WI38 (cell line): ENCODE measurements around the gene YPEL3.
"Not testable (repeated sequence)": the region's sequence is repeated elsewhere in the genome, so short reads cannot be mapped to it uniquely, and the experiment has no call there.

Experiments
- H3K4me3 ChIP-seq: 2 replicates; pipeline ENCODE4 v1.5.1; 2011; ENCODE audit warnings: low read depth, mild to moderate bottlenecking, control low read depth, low read length
- CTCF ChIP-seq: IDR thresholded peaks from 2 replicates; pipeline ENCODE4 v1.5.1; 2012; ENCODE audit warnings: low read depth, mild to moderate bottlenecking, control low read depth, low read length

The YPEL3 gene

GRCh38 chr16:30139583-30140481 lies 43.8 kb upstream of the YPEL3 start:
- no peak for TF ChIP-seq CTCF
- no peak overlapping the region for H3K4me3 ChIP-seq

- TF ChIP-seq CTCF, result no peak
These were observed 41.9 kb upstream of the YPEL3 start for GRCh38 chr16:30137897-30138296.

GRCh38 chr16:30136971-30137605 lies 41.1 kb upstream of the YPEL3 start:
- H3K4me3 ChIP-seq, result no peak overlapping the region
- TF ChIP-seq CTCF, result no peak

More at GRCh38 chr16:30137897-30138296, 41.9 kb upstream of the YPEL3 start:
- H3K4me3 ChIP-seq, result no peak overlapping the region

- H3K4me3 ChIP-seq, result no peak overlapping the region
- TF ChIP-seq CTCF, result no peak
These were observed 36.6 kb upstream of the YPEL3 start for GRCh38 chr16:30132591-30132990.

- no peak for TF ChIP-seq CTCF
- no peak overlapping the region for H3K4me3 ChIP-seq
These were observed 36.0 kb upstream of the YPEL3 start for GRCh38 chr16:30131869-30132475.

GRCh38 chr16:30127993-30128392 lies 32.0 kb upstream of the YPEL3 start:
- TF ChIP-seq CTCF, result no peak
- no peak overlapping the region for H3K4me3 ChIP-seq

GRCh38 chr16:30125690-30126089 lies 29.7 kb upstream of the YPEL3 start:
- H3K4me3 ChIP-seq, result not testable (repeated sequence)
